HepG2 (cell line): ENCODE measurements around the gene PHF13. TPM values are rescaled to one million over a fixed set of nuclear protein-coding genes. Genes with fewer than 3 reads are reported as not detected.

ENCODE experiments used
- ATAC-seq: fragments of 200-7000 bp; cut with Tn5 transposase; 3 replicates; pipeline ENCODE4 v1.9.1; 2020; ENCODE audit warnings: mild to moderate bottlenecking, moderate library complexity
- BruUV-seq: library from RNA; stranded (reverse); fragments of 400-500 nt; replicated peaks from 2 replicates; lab custom pipeline; 2021; lab: Mats Ljungman, UMichigan
- CTCF ChIA-PET: fragments of 300-600 bp; formaldehyde crosslinking; extraction: SDS; loops from one replicate; lab custom pipeline; 2021; ENCODE audit warnings: low total read pairs, inconsistent platforms, low intra/inter-chr PET ratio; lab: Yijun Ruan, JAX
- POLR2A ChIA-PET: fragments of 350-600 bp; sonication (Branson Sonifier 250); formaldehyde crosslinking; loops from one replicate; lab custom pipeline; 2020; ENCODE audit warnings: antibody characterized with exemption, inconsistent platforms; lab: Yijun Ruan, JAX
- DNase-seq: peaks from one replicate; pipeline ENCODE4 v3.0.0-alpha.2; 2015; ENCODE audit warnings: low spot score
- FAIRE-seq: peaks from 3 replicates; lab custom pipeline; 2011; peaks lifted over from hg19 to GRCh38; lab: Jason Lieb, UNC
- H2AFZ ChIP-seq: one replicate; pipeline ENCODE4 v1.6.1; 2011; ENCODE audit warnings: low read length, inconsistent platforms
- H3K27ac ChIP-seq: fragments of 300-600 bp; 3 replicates; pipeline ENCODE4 v1.8.0; 2011; ENCODE audit warnings: mixed run types, mild to moderate bottlenecking, mixed read lengths, low read length, inconsistent platforms; ENCODE audit not compliant: insufficient read depth; ENCODE audit errors: extremely low read length
- H3K27me3 ChIP-seq, 2 experiments: fragments of 200-600 bp in 1 of 2; 2 replicates in 1 of 2; 3 replicates in 1 of 2; pipeline versions ENCODE4 v1.6.0 to v1.8.0; 2011; ENCODE audit warnings: low read length in 2 of 2, mild to moderate bottlenecking in 2 of 2, moderate library complexity in 2 of 2, inconsistent platforms in 1 of 2; ENCODE audit not compliant: insufficient read depth in 2 of 2, control insufficient read depth in 1 of 2
- H3K36me3 ChIP-seq, 2 experiments: fragments of 200-600 bp in 1 of 2; replicated peaks in 1 of 2; 2 replicates in 1 of 2; 3 replicates in 1 of 2; pipeline versions ENCODE4 v1.5.1 to v1.8.0; 2011; ENCODE audit warnings: low read length in 2 of 2, inconsistent platforms in 1 of 2; ENCODE audit not compliant: insufficient read depth in 2 of 2, control insufficient read depth in 1 of 2
- H3K4me1 ChIP-seq: 2 replicates; pipeline ENCODE4 v1.5.1; 2012; ENCODE audit warnings: low read length, inconsistent platforms; ENCODE audit not compliant: insufficient read depth
- H3K4me2 ChIP-seq: 2 replicates; pipeline ENCODE4 v1.6.0; 2011; ENCODE audit warnings: low read depth, low read length, inconsistent platforms
- H3K4me3 ChIP-seq, 3 experiments: fragments of 200-600 bp in 1 of 3; sonication (generic), shearing (Covaris generic) in 1 of 3; replicated peaks in 1 of 3; 2 replicates each; pipeline ENCODE4 v1.5.1; 2011 to 2016; ENCODE audit warnings: low read length in 3 of 3, inconsistent platforms in 2 of 3, low read depth in 2 of 3, mild to moderate bottlenecking in 2 of 3, control low read depth in 1 of 3, mixed read lengths in 1 of 3; ENCODE audit not compliant: insufficient read depth in 1 of 3
- H3K79me2 ChIP-seq: one replicate; pipeline ENCODE4 v1.6.1; 2011; ENCODE audit warnings: low read length, inconsistent platforms; ENCODE audit not compliant: insufficient read depth
- H3K9ac ChIP-seq: 2 replicates; pipeline ENCODE4 v1.6.0; 2011; ENCODE audit warnings: mild to moderate bottlenecking, low read depth, low read length, inconsistent platforms; ENCODE audit not compliant: insufficient read depth
- H3K9me3 ChIP-seq: 2 replicates; pipeline ENCODE4 v1.5.1; 2012; ENCODE audit warnings: mild to moderate bottlenecking, low read length
- H4K20me1 ChIP-seq: 2 replicates; pipeline ENCODE4 v1.6.0; 2011; ENCODE audit warnings: inconsistent platforms, mild to moderate bottlenecking, low read length, moderate library complexity; ENCODE audit not compliant: insufficient read depth
- CTCF ChIP-seq: sonication (generic); formaldehyde crosslinking; IDR thresholded peaks from 2 replicates; pipeline ENCODE4 v1.5.0; 2020; ENCODE audit warnings: mild to moderate bottlenecking, missing genetic modification reagents, moderate library complexity
- GLI4 ChIP-seq: sonication (generic); formaldehyde crosslinking; IDR thresholded peaks from 2 replicates; pipeline ENCODE4 v1.5.1; 2020; ENCODE audit warnings: missing genetic modification reagents, mild to moderate bottlenecking, moderate library complexity, borderline replicate concordance
- MBNL3 ChIP-seq: fragments of 250-450 bp; sonication (Bioruptor Pico); conservative IDR thresholded peaks from 2 replicates; pipeline ENCODE4 v1.8.0; 2022; ENCODE audit warnings: mild to moderate bottlenecking, inconsistent platforms
- NFATC3 ChIP-seq: sonication (generic); formaldehyde crosslinking; IDR thresholded peaks from 2 replicates; pipeline ENCODE4 v1.5.1; 2020; ENCODE audit warnings: mild to moderate bottlenecking, missing genetic modification reagents
- NFYC ChIP-seq: IDR thresholded peaks from 2 replicates; pipeline ENCODE4 v1.6.1; 2016; ENCODE audit warnings: missing genetic modification reagents, missing compliant biosample characterization
- NPAS2 ChIP-seq: sonication (generic); formaldehyde crosslinking; IDR thresholded peaks from 2 replicates; pipeline ENCODE4 v1.8.0; 2022; ENCODE audit warnings: mild to moderate bottlenecking, missing genetic modification reagents, borderline replicate concordance
- POLR2AphosphoS5 ChIP-seq: IDR thresholded peaks from 2 replicates; pipeline ENCODE4 v1.6.1; 2012; ENCODE audit warnings: low read depth, low read length
- RAD21 ChIP-seq: fragments of 450-650 bp; formaldehyde crosslinking; IDR thresholded peaks from 2 replicates; pipeline ENCODE4 v1.5.0; 2020; ENCODE audit warnings: mild to moderate bottlenecking
- RFX1 ChIP-seq: fragments of 450-650 bp; IDR thresholded peaks from 2 replicates; pipeline ENCODE4 v1.6.1; 2017
- SIX1 ChIP-seq: sonication (generic); formaldehyde crosslinking; IDR thresholded peaks from 2 replicates; pipeline ENCODE4 v1.4.0; 2020; ENCODE audit warnings: missing genetic modification reagents, borderline replicate concordance
- SMC3 ChIP-seq: IDR thresholded peaks from 2 replicates; pipeline ENCODE4 v1.6.1; 2011; ENCODE audit warnings: low read length, improper control_type of control experiment
- STAG1 ChIP-seq: sonication (generic); formaldehyde crosslinking; IDR thresholded peaks from 2 replicates; pipeline ENCODE4 v1.4.0; 2020; ENCODE audit warnings: missing genetic modification reagents
- THAP11 ChIP-seq: IDR thresholded peaks from 2 replicates; pipeline ENCODE4 v1.6.1; 2016; ENCODE audit warnings: missing biosample characterization, missing genetic modification reagents
- USF2 ChIP-seq, 2 experiments: sonication (generic) in 1 of 2; formaldehyde crosslinking in 1 of 2; IDR thresholded peaks; 2 replicates each; pipeline versions ENCODE4 v1.5.1 to v1.6.1; 2011 to 2020; ENCODE audit warnings: borderline replicate concordance in 1 of 2, low read depth in 1 of 2, low read length in 1 of 2, mild to moderate bottlenecking in 1 of 2, missing genetic modification reagents in 1 of 2, moderate library complexity in 1 of 2
- XBP1 ChIP-seq: sonication (generic); formaldehyde crosslinking; IDR thresholded peaks from 2 replicates; pipeline ENCODE4 v1.5.0; 2020; ENCODE audit warnings: missing genetic modification reagents
- ZNF136 ChIP-seq: sonication (generic); formaldehyde crosslinking; IDR thresholded peaks from 2 replicates; pipeline ENCODE4 v1.8.1; 2022; ENCODE audit warnings: low read depth, mild to moderate bottlenecking, moderate library complexity, missing genetic modification reagents
- ZNF816 ChIP-seq: sonication (generic); formaldehyde crosslinking; IDR thresholded peaks from 2 replicates; pipeline ENCODE4 v1.8.0; 2022; ENCODE audit warnings: missing genetic modification reagents, mild to moderate bottlenecking, borderline replicate concordance
- ZSCAN9 ChIP-seq: IDR thresholded peaks from 2 replicates; pipeline ENCODE4 v1.6.1; 2016; ENCODE audit warnings: borderline replicate concordance
- WGBS: methylation state at CpG from one replicate; pipeline ENCODE4 v1.1.6; 2017; ENCODE audit warnings: low lambda C conversion rate; 5-methylcytosine and 5-hydroxymethylcytosine counted together
- in situ Hi-C: cut with HindIII; loops from 2 replicates; pipeline ENCODE4 v1.10.0; 2017; ENCODE audit warnings: low pct_unique_long_range_greater_than_20kb; ENCODE audit not compliant: extremely low pct_ligation_motif_present
- intact Hi-C: fragments of 100-400 bp; cut with micrococcal nuclease; formaldehyde crosslinking; loops from one replicate; pipeline ENCODE4 v1.10.0; 2022; ENCODE audit not compliant: unreplicated experiment
- polyA plus RNA-seq, 8 experiments: library from polyadenylated mRNA; depleted of rRNA in 3 of 8; stranded (reverse) in 7 of 8; unstranded in 1 of 8; fragments of >200 nt; fragmentation: Illumina TruSeq in 4 of 8; extraction: Trizol in 4 of 8; gene quantifications; 2 replicates each; pipeline versions ENCODE4 v1.2.1 to v1.2.3, GENCODE V29; 2011 to 2016; ENCODE audit warnings: low read depth in 4 of 8, missing spikeins in 1 of 8, mixed read lengths in 1 of 8; ENCODE audit not compliant: insufficient read depth in 1 of 8
- total RNA-seq, 5 experiments: library from RNA; depleted of rRNA; stranded (reverse); fragments of >200 nt; fragmentation: Illumina TruSeq; extraction: Trizol; gene quantifications; 2 replicates each; pipeline ENCODE4 v1.2.3, GENCODE V29; 2016; ENCODE audit warnings: low read depth in 1 of 5
- TF ChIP-seq, protein P1 (sequence below): sonication (generic); formaldehyde crosslinking; IDR thresholded peaks from 2 replicates; pipeline ENCODE4 v1.4.0; 2020; ENCODE audit warnings: mild to moderate bottlenecking, missing genetic modification reagents

Gene PHF13
- total and polyA plus RNA-seq, 2 of the 13 experiments (the other 11 are each of a cell fraction or from before 2014, with no cell fraction given), result 4.7 to 7.4 TPM

DNA sequence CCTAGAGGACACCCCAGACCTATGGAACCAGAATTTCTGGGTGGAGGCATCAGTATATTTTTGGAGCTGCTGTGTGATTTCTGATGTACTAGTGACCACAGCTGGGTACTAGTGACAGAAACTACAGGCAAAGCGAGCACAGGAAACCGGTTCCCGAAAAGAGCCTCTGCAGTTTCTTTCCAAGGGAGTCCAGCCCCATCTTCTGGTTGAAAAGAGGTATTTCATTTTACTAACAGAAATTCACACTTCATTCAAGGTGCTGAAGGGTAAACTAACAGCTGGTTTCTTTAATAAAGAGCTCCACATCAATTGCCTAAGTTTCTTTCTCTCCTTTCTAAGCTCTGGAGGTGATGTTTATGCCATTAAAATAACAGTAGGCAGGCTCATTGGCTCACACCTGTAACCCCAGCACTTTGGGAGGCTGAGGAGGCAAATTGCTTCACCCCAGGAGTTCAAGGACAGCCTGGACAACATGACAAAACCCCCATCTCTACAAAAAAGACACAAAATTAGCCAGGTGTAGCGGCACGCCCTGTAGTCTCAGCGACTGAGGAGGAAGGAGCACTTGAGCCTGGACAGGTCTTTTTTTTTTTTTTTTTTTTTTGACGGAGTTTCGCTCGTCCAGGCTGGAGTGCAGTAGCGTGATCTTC is 33.1 kb downstream of the PHF13 start:
- no peak overlapping the region for H3K4me2 ChIP-seq
- ChIA-PET CTCF (interaction anchor here (0.8 to 1.0 kb wide), 2 partner anchors 92 to 160 kb away, joined by 3 read pairs; partner anchors contain the start of gene TAS1R1), POLR2A (interaction anchor here (0.8 kb wide), 1 partner anchor 155 kb away, joined by 3 read pairs; the partner anchor contains the start of gene PLEKHG5)
- H3K4me1 ChIP-seq, result no peaks in the 10 kb centered on the region
- no peak overlapping the region for H3K4me3 ChIP-seq
- H3K27ac ChIP-seq, result no peak overlapping the region
- H3K79me2 ChIP-seq, result no peaks in the 10 kb centered on the region
- intact Hi-C loops, result loop anchor here (5.0 kb wide), 2 partner anchors 94 to 159 kb away; partner anchors contain the start of gene NOL9
- BruUV-seq, result TSS peak; percentile 21
- in situ Hi-C loops, result no loop called here
- H3K27me3 ChIP-seq, result no peaks in the 10 kb centered on the region
- FAIRE-seq (peak; percentile 53), ATAC-seq (peak; percentile 44; the same call in 2 of the 3 replicates), DNase-seq (peak; percentile 30)
- H3K9me3 ChIP-seq, result no peaks in the 10 kb centered on the region
- H2AFZ ChIP-seq, result no peak overlapping the region
- H3K36me3 ChIP-seq, result peaks cover 22 to 48% of the 10 kb centered on the region in 2 experiments
- H3K9ac ChIP-seq, result no peak overlapping the region
- H4K20me1 ChIP-seq, result no peaks in the 10 kb centered on the region
- WGBS, result 94% methylated on average over 10 of the region's 10 CpGs
- TF ChIP-seq RFX1 (no peak), NPAS2 (CRISPR knock-in tag) (no peak), NFYC (CRISPR knock-in tag) (no peak), MBNL3 (CRISPR knock-in tag) (no peak), SIX1 (CRISPR knock-in tag) (no peak), CTCF (CRISPR knock-in tag) (peak; percentile 61), THAP11 (CRISPR knock-in tag) (no peak), STAG1 (CRISPR knock-in tag) (peak; percentile 68), RAD21 (CRISPR knock-in tag) (peak; percentile 23; the same call in 1 of the 2 replicates), SMC3 (peak; percentile 43; the same call in 1 of the 2 replicates), USF2 (IDR thresholded peaks at IDR 0.05; ENCODE audit: low read depth, low read length) (no peak), USF2 (CRISPR knock-in tag; IDR thresholded peaks at IDR 0.05; ENCODE audit: borderline replicate concordance) (no peak), POLR2AphosphoS5 (no peak), GLI4 (CRISPR knock-in tag) (no peak), NFATC3 (CRISPR knock-in tag) (no peak), ZSCAN9 (CRISPR knock-in tag) (no peak), ZNF136 (CRISPR knock-in tag) (no peak), ZNF816 (CRISPR knock-in tag) (no peak), XBP1 (CRISPR knock-in tag) (no peak)
- TF ChIP-seq, protein P1, sequence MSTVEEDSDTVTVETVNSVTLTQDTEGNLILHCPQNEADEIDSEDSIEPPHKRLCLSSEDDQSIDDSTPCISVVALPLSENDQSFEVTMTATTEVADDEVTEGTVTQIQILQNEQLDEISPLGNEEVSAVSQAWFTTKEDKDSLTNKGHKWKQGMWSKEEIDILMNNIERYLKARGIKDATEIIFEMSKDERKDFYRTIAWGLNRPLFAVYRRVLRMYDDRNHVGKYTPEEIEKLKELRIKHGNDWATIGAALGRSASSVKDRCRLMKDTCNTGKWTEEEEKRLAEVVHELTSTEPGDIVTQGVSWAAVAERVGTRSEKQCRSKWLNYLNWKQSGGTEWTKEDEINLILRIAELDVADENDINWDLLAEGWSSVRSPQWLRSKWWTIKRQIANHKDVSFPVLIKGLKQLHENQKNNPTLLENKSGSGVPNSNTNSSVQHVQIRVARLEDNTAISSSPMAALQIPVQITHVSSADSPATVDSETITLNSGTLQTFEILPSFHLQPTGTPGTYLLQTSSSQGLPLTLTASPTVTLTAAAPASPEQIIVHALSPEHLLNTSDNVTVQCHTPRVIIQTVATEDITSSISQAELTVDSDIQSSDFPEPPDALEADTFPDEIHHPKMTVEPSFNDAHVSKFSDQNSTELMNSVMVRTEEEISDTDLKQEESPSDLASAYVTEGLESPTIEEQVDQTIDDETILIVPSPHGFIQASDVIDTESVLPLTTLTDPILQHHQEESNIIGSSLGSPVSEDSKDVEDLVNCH, result no peak
